NCI-H1417 treated with DMSO at 0.1 percent for 48 hours (cell line): ENCODE measurements around the gene ESRRB.

Experiments used
- DNase-seq: peaks from one replicate; lab custom pipeline; 2025; lab: John Stamatoyannopoulos, UW

ESRRB gene

GRCh38 chr14:76450476-76450875, 74.5 kb downstream of the ESRRB start:
- DNase-seq: no peak

GRCh38 chr14:76456200-76456599, 80.3 kb downstream of the ESRRB start:
- no peak for DNase-seq

DNA sequence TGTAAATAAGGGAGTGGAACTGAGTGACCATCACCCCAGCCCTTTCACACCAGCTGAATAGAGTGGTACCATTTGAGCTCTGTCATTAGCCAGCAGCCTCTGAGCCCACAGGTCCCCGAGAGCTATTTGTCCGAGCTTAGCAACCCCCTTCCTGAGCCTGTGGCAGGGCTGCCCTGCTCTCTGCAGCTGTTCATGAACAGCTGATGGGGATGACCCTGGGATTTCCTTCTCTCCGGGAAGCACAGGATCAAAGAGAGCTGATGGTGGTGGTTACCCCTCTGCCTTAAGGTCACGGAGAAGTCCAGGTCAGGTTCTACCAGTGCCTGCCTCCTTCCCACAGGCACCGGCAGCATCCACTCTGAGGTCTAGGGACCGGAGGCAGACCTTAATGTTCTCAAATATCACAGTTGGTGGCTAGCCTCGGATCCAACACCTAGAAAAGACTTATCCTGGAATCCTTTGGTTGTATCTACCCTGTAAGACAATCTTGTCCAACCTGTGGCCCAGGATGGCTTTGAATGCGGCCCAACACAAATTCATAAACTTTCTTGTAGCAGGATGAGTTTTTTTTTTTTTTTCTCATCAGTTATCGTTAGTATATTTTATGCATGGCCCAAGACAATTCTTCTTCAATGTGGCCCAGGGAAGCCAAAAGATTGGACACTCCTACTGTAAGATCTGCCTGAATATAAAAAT, 81.1 kb downstream of the ESRRB start:
- no peak for DNase-seq

GRCh38 chr14:76457841-76458240, 81.9 kb downstream of the ESRRB start:
- no peak for DNase-seq

- no peak for DNase-seq
These were observed 85.9 kb downstream of the ESRRB start for GRCh38 chr14:76461886-76462285.

DNA sequence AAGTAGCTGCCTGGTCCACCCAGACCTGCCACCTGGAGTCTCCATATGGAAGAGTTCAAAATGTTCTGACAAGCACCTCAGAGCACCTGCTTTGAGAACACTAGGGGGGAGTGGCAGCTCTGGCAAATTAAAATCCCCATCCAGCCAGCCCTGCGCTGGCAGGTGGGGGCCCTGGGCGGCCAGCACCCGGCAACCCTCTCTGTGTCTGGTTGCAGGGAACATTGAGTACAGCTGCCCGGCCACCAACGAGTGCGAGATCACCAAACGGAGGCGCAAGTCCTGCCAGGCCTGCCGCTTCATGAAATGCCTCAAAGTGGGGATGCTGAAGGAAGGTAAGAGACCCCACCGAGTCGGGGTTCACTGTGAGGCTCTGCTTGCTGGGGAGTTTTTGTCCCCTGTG, 86.4 kb downstream of the ESRRB start:
- DNase-seq: no peak

DNA sequence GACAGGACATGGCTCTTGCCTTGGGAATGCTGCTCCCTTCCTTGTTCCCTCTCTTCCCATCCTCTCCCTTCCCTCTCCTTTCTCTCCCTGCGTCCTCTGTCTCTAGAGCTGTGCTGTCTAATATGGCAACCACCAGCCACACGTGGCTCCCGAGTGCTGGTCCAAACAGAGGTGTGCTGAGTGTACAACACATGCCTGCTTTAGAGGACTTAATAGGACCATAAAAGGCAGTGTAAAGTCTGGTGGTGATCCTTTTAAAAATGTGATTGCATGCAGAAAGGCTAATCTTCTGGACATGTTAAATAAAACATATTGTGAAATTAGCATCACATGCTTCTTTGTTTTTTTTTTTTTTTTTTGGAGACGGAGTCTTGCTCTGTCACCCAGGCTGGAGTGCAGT, 87.2 kb downstream of the ESRRB start:
- DNase-seq: no peak

DNA sequence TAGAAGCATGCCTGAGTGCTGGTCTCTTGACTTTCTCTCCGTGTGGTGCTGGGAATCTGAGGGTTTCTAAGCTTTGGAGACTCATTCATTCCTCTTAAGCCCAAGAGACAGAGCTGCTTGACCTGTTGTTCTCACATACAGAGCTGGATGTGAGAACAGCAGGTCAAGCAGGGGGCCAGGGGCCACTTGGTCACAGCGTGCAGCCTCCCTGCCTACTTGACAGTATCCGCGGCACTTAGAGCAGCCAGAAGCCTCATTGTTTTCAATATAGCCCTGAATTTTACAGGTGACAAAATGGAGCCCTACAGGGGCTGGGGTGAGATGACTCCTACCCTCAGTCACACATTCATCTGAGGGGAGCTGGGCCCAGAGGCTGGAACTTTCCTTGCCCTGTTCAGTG, 88.9 kb downstream of the ESRRB start:
- DNase-seq: no peak

DNA sequence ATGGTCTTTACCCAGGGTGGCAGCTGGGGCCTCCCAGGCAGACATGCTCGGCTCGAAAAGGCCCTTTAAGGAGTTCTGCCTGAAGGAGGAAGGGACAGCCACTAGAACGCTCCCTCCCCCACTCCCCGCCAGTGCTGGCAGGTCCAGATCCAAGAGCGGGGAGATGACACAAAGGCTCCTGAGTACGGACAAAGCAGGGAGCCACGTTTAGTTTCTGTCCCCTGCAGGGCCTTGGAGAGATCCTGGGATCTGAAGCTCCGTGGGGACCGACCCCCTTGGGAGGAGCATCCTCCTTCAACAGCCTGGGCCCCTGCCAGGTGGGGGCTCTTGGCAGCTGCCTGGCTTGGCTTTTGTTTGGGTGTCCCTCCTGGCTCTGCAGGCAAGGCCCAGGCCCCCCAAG, 89.7 kb downstream of the ESRRB start:
- no peak for DNase-seq

- DNase-seq: no peak
These were observed 91.8 kb downstream of the ESRRB start for GRCh38 chr14:76467711-76468155.

GRCh38 chr14:76472199-76472723, 96.3 kb downstream of the ESRRB start:
- DNase-seq: no peak

GRCh38 chr14:76473481-76474263, 97.7 kb downstream of the ESRRB start:
- no peak for DNase-seq

DNA sequence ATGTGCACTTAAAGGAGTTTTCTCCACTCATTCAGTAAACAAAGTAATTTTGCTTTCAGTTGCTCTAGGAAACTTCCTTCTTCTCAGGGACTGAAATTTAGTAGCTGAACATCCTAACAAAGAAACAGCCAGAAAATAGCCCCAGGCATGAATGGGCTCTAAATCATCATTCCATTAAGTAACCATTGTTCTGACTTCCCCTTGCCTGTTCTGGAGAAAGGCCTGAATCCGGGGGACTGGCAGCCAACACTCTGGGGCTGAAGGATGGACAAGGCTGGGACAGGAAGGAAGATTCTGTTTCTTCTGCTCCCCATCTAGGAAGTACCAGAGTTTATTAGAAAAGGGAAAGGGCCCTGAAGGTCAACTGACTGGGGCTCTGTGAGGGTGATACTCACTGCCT, 104.5 kb downstream of the ESRRB start:
- DNase-seq: no peak

GRCh38 chr14:76484355-76484754, 108.4 kb downstream of the ESRRB start:
- no peak for DNase-seq

GRCh38 chr14:76486251-76486743, 110.4 kb downstream of the ESRRB start:
- DNase-seq: peak; percentile 99

- DNase-seq: no peak
These were observed 112.6 kb downstream of the ESRRB start for GRCh38 chr14:76488551-76488950.

GRCh38 chr14:76489667-76490066, 113.7 kb downstream of the ESRRB start:
- DNase-seq: no peak

DNA sequence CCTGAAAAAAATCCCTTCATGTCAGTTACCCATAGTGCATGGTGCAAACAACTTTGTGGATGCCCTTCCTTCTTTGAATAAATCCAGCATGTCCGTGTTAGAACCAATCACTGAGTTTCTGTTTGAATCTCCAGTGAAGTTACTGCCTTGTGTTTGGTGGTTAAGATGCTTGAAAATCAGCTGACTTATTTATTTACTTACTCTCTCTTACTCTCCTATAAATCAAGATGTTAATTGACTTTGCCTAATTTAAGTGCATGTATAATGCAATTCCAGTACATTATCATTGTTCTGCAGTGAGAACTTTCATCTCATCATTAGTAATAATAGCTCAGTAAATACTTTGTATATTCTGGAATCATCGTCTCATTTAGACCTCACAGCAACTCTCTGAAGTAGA, 114.2 kb downstream of the ESRRB start:
- no peak for DNase-seq

- no peak for DNase-seq
These were observed 114.8 kb downstream of the ESRRB start for GRCh38 chr14:76490735-76491134.

- no peak for DNase-seq
These were observed 115.4 kb downstream of the ESRRB start for GRCh38 chr14:76491172-76491930.

DNA sequence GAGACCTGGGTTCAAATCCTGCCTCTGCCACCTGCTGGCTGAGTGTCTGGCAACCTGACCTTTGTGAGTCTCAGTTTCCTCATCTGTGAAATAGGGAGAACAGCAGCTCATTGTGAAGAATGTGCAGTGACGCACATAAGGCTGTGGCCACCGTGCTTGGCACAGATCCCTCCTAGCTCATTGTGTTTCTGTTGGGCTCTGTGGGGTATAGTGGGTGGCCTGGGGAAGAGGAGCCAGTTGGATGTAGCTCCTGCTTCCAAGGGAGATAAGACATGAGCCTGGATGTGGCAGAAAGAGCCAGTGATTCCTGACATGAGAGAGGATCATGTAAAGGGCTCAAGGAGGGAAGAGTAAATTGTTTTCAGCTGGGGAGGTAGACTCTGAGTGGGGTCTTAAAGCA, 120.0 kb downstream of the ESRRB start:
- no peak for DNase-seq

DNA sequence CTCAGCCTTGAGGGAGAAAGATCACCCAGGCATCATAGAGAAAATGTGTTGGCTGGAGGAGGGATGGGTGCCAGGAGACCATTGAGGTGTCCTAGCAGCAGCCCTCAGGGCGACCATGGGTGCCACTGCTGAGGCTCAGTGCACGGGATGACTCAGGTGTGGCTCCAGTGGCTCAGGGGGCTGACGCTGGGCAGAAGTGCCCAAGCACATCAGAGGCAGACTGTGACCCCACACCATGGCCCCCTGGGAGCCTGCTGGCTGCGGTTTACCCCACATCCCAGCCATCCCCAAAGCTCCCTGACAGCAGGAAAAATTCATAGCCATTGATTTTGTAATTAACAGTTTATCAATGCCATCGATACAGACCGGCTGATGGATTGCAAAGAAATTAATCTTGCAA, 120.7 kb downstream of the ESRRB start:
- DNase-seq: no peak
